BE2C (cell line): ENCODE measurements around the gene HOXC9.

Experiments used
- DNase-seq: peaks from one replicate; pipeline ENCODE4 v3.0.0-alpha.2; 2020
- H3K27me3 ChIP-seq: fragments of 250-450 bp; sonication (Bioruptor Pico); 2 replicates; pipeline ENCODE4 v1.5.1; 2020; ENCODE audit warnings: mild to moderate bottlenecking
- H3K36me3 ChIP-seq: fragments of 250-450 bp; sonication (Bioruptor Pico); 2 replicates; pipeline ENCODE4 v1.5.1; 2020; ENCODE audit warnings: mild to moderate bottlenecking
- H3K4me1 ChIP-seq: fragments of 250-450 bp; sonication (Bioruptor Pico); 2 replicates; pipeline ENCODE4 v1.5.1; 2020
- H3K4me3 ChIP-seq: 2 replicates; pipeline ENCODE4 v1.5.1; 2011; ENCODE audit warnings: low read depth, low read length
- H3K9me3 ChIP-seq: fragments of 250-450 bp; sonication (Bioruptor Pico); 2 replicates; pipeline ENCODE4 v1.5.1; 2020
- CTCF ChIP-seq: IDR thresholded peaks from 2 replicates; pipeline ENCODE4 v1.5.1; 2012; ENCODE audit warnings: mild to moderate bottlenecking, low read depth, low read length

Gene HOXC9

GRCh38 chr12:54044425-54045103 lies 44.6 kb downstream of the HOXC9 start:
- no peaks in the 10 kb centered on the region for H3K27me3 ChIP-seq
- H3K9me3 ChIP-seq: no peaks in the 10 kb centered on the region
- no peak for TF ChIP-seq CTCF
- H3K4me1 ChIP-seq: peaks cover 24% of the 10 kb centered on the region
- no peaks in the 10 kb centered on the region for H3K36me3 ChIP-seq
- H3K4me3 ChIP-seq: no peak overlapping the region
- no peak for DNase-seq

DNA sequence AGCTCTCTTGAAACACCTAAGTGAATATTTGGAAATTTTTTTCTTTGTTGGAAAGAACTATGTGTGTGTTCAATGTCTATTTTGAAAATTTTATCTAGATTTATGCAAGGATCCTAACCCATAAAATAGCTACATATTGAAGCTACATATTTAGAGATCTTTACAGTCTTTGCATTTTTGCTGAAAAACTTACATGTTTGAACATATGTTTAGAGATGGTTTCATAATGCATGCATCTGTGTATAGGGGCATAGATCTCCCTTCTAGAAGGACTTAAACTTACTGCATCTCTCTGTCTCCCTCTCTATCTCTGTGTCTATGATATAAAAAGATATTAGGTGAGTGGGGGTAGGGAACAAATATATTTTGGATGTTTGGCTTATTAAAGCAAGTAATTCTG lies 45.4 kb downstream of the HOXC9 start:
- DNase-seq: no peak
- no peaks in the 10 kb centered on the region for H3K36me3 ChIP-seq
- H3K27me3 ChIP-seq: no peaks in the 10 kb centered on the region
- H3K4me1 ChIP-seq: peaks cover 22% of the 10 kb centered on the region
- H3K4me3 ChIP-seq: no peak overlapping the region
- no peak for TF ChIP-seq CTCF
- H3K9me3 ChIP-seq: no peaks in the 10 kb centered on the region

GRCh38 chr12:54045868-54046521 lies 46.0 kb downstream of the HOXC9 start:
- Histone ChIP-seq H3K9me3 (no peaks in the 10 kb centered on the region), H3K36me3 (no peaks in the 10 kb centered on the region), H3K4me3 (no peak overlapping the region), H3K4me1 (peaks cover 20% of the 10 kb centered on the region), H3K27me3 (no peaks in the 10 kb centered on the region)
- no peak for TF ChIP-seq CTCF
- DNase-seq: no peak

- no peaks in the 10 kb centered on the region for H3K9me3 ChIP-seq
- no peak for TF ChIP-seq CTCF
- H3K4me1 ChIP-seq: peaks cover 22% of the 10 kb centered on the region
- H3K27me3 ChIP-seq: no peaks in the 10 kb centered on the region
- DNase-seq: no peak
- H3K4me3 ChIP-seq: no peak overlapping the region
- no peaks in the 10 kb centered on the region for H3K36me3 ChIP-seq
Observed at GRCh38 chr12:54046809-54047159, 46.8 kb downstream of the HOXC9 start.

DNA sequence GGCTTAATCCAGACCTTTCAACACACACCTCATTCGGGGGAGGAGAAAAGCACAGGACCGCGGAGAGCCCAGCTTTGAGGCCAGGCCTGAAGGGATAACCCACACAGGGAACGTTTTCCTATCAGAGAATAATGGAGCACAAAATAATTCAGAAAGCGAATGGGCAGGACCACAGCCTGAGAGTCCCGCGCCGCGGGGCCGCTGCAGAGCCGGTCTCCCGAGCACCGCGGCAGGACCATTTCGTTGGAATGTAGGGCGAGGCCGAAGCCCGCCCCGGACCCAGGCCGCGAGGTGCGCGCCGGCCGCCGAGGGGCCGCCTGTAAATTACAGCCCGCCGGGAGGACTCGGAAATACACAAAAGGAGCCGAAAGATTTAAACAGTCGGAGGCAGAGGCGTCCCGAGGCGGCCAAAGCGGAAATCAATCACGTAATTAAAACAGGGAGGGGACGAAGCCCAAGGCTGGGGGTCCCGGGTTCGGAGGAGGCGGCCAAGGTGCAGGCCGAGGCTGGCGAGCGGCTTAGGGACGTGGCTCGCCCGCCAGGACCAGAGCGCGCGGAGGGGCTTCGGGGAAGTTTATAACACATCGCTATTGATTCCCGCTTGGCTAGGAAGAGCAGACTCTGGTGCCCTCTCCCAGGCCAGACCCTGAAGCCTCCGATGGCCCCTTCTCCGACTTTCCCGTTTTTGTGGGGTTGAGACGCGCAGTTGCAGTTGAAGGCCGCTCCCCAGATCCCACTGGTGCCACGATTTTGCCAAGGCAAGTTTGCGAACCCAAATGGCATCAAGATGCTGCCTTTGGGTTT lies 47.4 kb downstream of the HOXC9 start:
- Histone ChIP-seq H3K4me3 (no peak overlapping the region), H3K27me3 (no peaks in the 10 kb centered on the region)
- no peak for TF ChIP-seq CTCF

GRCh38 chr12:54047964-54048303 lies 48.0 kb downstream of the HOXC9 start:
- no peaks in the 10 kb centered on the region for H3K36me3 ChIP-seq
- no peaks in the 10 kb centered on the region for H3K9me3 ChIP-seq
- H3K4me1 ChIP-seq: peaks cover 25% of the 10 kb centered on the region
- H3K27me3 ChIP-seq: no peaks in the 10 kb centered on the region
- TF ChIP-seq CTCF: no peak
- DNase-seq: no peak
- H3K4me3 ChIP-seq: no peak overlapping the region

More for the DNA sequence above, 47.4 kb downstream of the HOXC9 start:
- Histone ChIP-seq H3K4me1 (peaks cover 25% of the 10 kb centered on the region), H3K36me3 (no peaks in the 10 kb centered on the region), H3K9me3 (no peaks in the 10 kb centered on the region)
- DNase-seq: no peak
